SJSA1 (cell line): Measurements from ENCODE around the gene ANKH. TPM values are rescaled to one million over a fixed set of nuclear protein-coding genes. Genes with fewer than 3 reads are reported as not detected.

Experiments used
- DNase-seq, 2 experiments: peaks; one replicate each; pipeline ENCODE4 v3.0.0-alpha.2; 2015 to 2020; ENCODE audit warnings: low spot score in 2 of 2, low read depth in 1 of 2
- H3K27ac ChIP-seq: fragments of 250-450 bp; sonication (Bioruptor Pico); 2 replicates; pipeline ENCODE4 v1.5.1; 2020; ENCODE audit warnings: mild to moderate bottlenecking, moderate library complexity
- H3K27me3 ChIP-seq: fragments of 250-450 bp; sonication (Bioruptor Pico); replicated peaks from 2 replicates; pipeline ENCODE4 v1.5.1; 2020; ENCODE audit warnings: mild to moderate bottlenecking, moderate library complexity
- H3K36me3 ChIP-seq: fragments of 250-450 bp; sonication (Bioruptor Pico); 2 replicates; pipeline ENCODE4 v1.5.1; 2020; ENCODE audit warnings: mild to moderate bottlenecking
- H3K4me1 ChIP-seq: fragments of 250-450 bp; sonication (Bioruptor Pico); replicated peaks from 2 replicates; pipeline ENCODE4 v1.6.1; 2021; ENCODE audit warnings: mild to moderate bottlenecking
- H3K4me3 ChIP-seq: fragments of 250-450 bp; sonication (Bioruptor Pico); 2 replicates; pipeline ENCODE4 v1.5.1; 2020; ENCODE audit warnings: mild to moderate bottlenecking
- H3K9me3 ChIP-seq: fragments of 250-450 bp; sonication (Bioruptor Pico); replicated peaks from 2 replicates; pipeline ENCODE4 v1.5.1; 2020; ENCODE audit warnings: mild to moderate bottlenecking
- total RNA-seq: library from RNA; depleted of rRNA; stranded (reverse); fragments of >200 nt; shearing (Covaris generic); gene quantifications from 2 replicates; pipeline ENCODE4 v1.2.3, GENCODE V29; 2014

Gene ANKH
- total RNA-seq, 1 experiment from 2014 or later = 13.8 TPM

DNA sequence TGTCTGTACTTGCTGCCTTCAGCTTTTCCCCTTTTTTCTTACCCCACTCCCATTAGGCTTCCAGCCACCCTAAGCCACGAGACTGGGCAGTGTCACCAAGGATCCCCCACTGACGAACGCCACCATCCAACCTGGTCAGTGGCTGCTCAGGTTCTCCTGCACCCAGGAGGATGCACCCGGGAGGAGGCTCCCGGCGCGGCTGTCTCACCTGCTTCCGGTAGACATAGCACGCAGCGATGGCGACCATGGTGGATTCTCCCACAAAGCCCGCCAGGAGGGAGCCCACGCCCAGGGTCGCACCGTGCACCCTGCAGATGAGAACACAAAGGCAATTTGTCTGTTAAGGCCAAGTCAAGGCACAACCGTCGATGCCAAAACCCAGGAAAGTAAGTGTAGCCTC lies 158.9 kb downstream of the ANKH start:
- Histone ChIP-seq H3K9me3 (no peaks in the 10 kb centered on the region), H3K36me3 (peaks cover 75% of the 10 kb centered on the region), H3K4me1 (no peaks in the 10 kb centered on the region), H3K4me3 (no peak overlapping the region), H3K27me3 (no peaks in the 10 kb centered on the region), H3K27ac (no peak overlapping the region)
- DNase-seq = no peak

DNA sequence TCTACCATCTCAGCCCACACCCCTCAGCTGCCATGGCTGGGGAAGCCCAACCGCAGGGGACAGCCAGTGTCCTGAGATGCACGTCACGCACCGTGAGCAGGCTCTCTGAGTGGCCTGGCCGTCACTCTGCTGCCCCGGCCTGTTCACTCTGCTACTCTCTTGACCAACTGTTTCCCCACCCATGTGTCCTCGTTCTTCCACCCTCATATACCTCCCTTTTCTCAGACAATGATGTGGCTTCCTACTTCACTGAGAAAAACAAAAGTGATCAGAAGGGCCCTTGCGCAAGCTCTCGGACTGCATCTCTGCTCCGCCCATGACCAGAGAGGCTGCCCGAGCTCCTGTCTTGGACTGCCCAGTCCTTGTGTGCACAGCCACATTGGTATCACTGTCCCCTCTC lies 159.4 kb downstream of the ANKH start:
- no peaks in the 10 kb centered on the region for H3K4me1 ChIP-seq
- no peak overlapping the region for H3K4me3 ChIP-seq
- no peak for DNase-seq
- H3K9me3 ChIP-seq = no peaks in the 10 kb centered on the region
- H3K36me3 ChIP-seq = peaks cover 78% of the 10 kb centered on the region
- no peak overlapping the region for H3K27ac ChIP-seq
- H3K27me3 ChIP-seq = no peaks in the 10 kb centered on the region

DNA sequence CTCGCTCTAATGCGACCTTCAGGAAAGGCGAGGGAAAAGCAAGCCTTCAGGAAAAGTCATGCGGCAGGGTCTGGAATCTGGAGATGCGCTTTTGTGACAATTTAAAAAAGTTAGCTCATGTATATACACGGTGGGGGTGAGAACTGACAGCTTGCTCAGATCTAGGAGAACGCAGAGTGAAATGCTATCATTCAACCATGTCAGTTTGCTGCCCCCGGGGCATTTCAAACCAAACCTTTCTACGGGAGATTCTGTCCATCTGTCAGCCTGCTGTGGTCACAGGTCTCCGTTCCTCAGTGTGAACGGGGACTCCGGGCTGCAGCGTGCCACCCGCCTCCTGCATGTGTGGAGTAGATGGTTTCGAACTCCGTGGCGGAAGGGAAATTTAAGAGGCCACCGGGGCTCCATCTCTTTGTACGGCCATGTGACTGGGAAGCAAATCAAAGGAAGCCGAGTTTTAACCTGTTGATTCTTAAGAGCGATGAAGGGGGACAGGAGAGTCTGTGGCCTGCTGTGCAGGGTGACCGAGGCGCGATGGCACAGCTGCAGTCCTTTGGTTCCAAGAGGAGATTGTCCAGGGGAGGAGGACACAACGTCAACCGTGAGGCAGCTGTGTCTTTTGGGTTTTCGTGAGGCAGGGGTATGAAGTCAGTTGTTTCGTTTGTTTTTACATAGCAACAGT lies 161.1 kb downstream of the ANKH start:
- Histone ChIP-seq H3K4me1 (peaks cover 13% of the 10 kb centered on the region), H3K36me3 (peaks cover 79% of the 10 kb centered on the region), H3K27ac (no peak overlapping the region), H3K9me3 (no peaks in the 10 kb centered on the region), H3K27me3 (no peaks in the 10 kb centered on the region), H3K4me3 (no peak overlapping the region)
- no peak for DNase-seq

DNA sequence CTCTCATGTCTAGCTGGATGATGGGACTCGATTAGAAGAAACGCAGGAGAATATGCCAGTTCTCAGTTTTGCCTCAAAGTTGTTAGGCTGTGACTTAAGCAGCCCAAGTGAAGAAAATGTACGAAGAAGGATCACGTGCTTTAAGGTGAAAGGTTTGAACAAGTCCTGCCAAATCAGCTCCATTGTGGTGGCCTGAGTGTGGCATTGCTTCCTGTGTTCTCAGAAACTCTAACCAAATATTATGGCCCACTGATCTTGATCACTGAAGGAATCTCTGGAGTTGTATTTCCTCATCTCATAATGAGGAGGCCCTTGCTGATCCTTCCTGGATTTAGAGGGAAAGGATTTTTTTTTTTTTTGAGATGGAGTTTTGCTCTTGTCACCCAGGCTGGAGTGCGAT lies 163.0 kb downstream of the ANKH start:
- H3K4me3 ChIP-seq = no peak overlapping the region
- H3K4me1 ChIP-seq = peaks cover 13% of the 10 kb centered on the region
- DNase-seq = no peak
- peaks cover 69% of the 10 kb centered on the region for H3K36me3 ChIP-seq
- H3K9me3 ChIP-seq = no peaks in the 10 kb centered on the region
- no peak overlapping the region for H3K27ac ChIP-seq
- no peaks in the 10 kb centered on the region for H3K27me3 ChIP-seq

DNA sequence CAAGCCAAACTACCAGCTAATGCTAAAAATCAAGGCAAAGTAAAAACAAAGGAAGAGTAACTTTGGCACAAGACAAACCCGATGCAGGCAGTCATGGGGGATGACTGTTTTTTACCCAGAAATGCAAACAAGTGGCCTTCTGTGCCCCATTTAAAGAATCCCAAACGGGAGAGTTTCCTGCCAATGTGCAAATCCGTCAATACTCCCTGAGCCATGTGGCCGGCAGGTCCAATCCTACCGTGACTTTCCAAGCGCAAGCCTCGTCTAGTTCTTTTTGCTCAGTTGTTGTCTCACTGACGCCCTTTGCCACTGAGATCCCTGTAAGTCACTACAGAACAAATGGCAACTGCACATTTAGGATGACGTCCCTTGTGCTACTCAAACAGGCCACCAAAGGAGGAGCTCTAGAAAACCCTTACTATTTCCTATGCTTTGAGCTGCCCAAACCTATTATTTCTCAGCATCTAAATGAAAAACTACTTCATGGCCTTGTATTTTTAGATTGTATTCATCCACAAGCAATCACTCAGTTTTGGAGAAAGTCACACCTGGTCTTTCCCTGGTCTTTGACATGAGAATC lies 163.7 kb downstream of the ANKH start:
- Histone ChIP-seq H3K4me3 (no peak overlapping the region), H3K36me3 (peaks cover 65% of the 10 kb centered on the region), H3K4me1 (peaks cover 13% of the 10 kb centered on the region), H3K27ac (no peak overlapping the region), H3K9me3 (no peaks in the 10 kb centered on the region), H3K27me3 (no peaks in the 10 kb centered on the region)
- DNase-seq = no peak

DNA sequence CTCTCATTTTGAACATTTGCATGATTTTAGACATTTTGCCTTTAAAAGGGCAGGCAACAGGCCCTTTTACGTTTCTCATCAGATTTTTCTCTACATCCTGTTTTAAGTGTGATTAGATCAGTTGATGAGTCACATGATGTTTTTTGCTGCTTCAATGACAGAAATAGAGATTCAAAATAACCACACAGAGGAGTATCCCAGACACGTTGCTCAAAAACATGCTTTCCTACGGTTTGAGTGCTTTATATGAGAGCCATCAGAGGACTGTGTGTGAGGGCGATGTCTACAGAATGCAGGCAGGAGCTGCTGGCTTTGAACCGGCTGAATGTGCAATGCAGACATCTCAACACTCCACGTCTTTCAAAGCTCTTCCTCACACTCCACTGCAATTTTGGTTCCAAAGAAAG lies 165.0 kb downstream of the ANKH start:
- H3K27me3 ChIP-seq = no peaks in the 10 kb centered on the region
- peaks cover 13% of the 10 kb centered on the region for H3K4me1 ChIP-seq
- no peaks in the 10 kb centered on the region for H3K9me3 ChIP-seq
- peak in 1 of 2 experiments; percentile 17 for DNase-seq
- H3K36me3 ChIP-seq = peaks cover 55% of the 10 kb centered on the region
- H3K27ac ChIP-seq = no peak overlapping the region
- no peak overlapping the region for H3K4me3 ChIP-seq

DNA sequence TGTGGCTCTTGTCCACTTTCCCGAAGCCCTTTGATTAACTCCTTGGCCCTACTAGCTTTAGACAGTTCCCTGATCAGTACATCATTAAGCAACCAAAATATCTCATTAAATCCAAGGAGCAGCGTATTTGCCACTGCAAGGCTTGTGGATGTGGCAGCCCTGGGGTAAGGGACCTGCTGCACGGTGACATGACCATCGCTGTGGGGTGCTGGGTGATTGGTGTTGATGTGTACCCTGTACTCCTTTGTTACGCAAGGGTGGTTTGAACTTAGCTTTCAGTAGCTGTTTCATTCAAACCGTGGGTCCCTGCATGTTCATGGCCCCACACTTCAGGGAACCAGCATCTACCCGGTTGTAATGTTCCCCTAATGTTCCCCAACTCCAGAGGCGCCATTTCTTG lies 166.0 kb downstream of the ANKH start:
- H3K36me3 ChIP-seq = peaks cover 45% of the 10 kb centered on the region
- DNase-seq = no peak
- H3K9me3 ChIP-seq = no peaks in the 10 kb centered on the region
- no peak overlapping the region for H3K4me3 ChIP-seq
- H3K27me3 ChIP-seq = no peaks in the 10 kb centered on the region
- H3K4me1 ChIP-seq = peaks cover 13% of the 10 kb centered on the region
- H3K27ac ChIP-seq = no peak overlapping the region

DNA sequence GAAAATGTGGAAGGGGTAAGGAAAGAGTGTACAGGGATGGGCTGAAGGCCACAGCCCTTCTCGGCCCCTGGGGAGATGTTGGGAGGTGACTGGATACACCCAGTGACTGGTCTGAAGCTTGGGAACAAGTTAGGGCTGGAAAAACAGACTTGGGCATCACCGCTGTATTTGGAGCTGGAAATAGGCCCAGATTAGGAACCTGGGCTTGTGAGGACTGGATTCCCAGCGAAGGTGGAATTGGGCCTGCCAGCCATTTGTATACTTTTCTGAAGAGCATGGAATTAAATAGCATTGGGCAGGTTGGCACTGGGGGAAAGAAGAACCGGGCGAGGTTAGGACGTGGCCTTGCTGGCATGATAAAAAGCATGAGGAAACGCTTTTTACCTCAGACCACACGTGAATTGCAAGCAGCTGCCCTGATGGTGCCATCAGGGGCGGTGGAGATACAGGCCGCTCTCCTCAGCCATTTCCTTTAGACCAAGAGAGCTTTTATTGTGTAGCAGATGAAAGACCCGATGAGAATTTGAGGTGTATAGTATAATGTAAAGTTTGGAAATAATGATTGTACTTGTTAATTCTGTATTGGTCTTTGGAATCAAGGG lies 169.2 kb downstream of the ANKH start:
- H3K4me1 ChIP-seq = peaks cover 13% of the 10 kb centered on the region
- DNase-seq = no peak
- no peaks in the 10 kb centered on the region for H3K9me3 ChIP-seq
- H3K27ac ChIP-seq = no peak overlapping the region
- no peak overlapping the region for H3K4me3 ChIP-seq
- H3K27me3 ChIP-seq = no peaks in the 10 kb centered on the region
- peaks cover 44% of the 10 kb centered on the region for H3K36me3 ChIP-seq

DNA sequence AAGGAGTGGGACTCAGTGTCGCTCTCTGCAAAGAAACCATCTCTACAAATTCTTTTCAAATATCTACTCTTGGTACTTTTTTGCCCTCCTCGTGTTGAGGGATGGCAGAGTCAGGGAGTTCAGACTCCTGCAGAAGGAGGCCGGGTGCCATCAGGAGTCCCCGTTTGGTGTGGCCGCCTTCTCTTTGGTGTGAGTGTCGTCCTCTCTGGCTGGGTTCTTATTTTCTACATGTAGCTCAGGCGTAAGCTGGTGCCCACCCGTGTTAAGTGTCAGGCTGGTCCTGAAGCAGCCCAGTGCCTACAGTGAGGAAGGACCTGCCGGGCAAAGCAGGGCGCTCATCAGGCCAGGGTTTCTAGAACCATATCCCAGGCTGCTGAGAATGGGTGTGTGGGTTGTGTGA lies 170.0 kb downstream of the ANKH start:
- Histone ChIP-seq H3K4me1 (peaks cover 9% of the 10 kb centered on the region), H3K27me3 (no peaks in the 10 kb centered on the region), H3K36me3 (peaks cover 44% of the 10 kb centered on the region), H3K27ac (no peak overlapping the region), H3K4me3 (no peak overlapping the region), H3K9me3 (no peaks in the 10 kb centered on the region)
- no peak for DNase-seq

DNA sequence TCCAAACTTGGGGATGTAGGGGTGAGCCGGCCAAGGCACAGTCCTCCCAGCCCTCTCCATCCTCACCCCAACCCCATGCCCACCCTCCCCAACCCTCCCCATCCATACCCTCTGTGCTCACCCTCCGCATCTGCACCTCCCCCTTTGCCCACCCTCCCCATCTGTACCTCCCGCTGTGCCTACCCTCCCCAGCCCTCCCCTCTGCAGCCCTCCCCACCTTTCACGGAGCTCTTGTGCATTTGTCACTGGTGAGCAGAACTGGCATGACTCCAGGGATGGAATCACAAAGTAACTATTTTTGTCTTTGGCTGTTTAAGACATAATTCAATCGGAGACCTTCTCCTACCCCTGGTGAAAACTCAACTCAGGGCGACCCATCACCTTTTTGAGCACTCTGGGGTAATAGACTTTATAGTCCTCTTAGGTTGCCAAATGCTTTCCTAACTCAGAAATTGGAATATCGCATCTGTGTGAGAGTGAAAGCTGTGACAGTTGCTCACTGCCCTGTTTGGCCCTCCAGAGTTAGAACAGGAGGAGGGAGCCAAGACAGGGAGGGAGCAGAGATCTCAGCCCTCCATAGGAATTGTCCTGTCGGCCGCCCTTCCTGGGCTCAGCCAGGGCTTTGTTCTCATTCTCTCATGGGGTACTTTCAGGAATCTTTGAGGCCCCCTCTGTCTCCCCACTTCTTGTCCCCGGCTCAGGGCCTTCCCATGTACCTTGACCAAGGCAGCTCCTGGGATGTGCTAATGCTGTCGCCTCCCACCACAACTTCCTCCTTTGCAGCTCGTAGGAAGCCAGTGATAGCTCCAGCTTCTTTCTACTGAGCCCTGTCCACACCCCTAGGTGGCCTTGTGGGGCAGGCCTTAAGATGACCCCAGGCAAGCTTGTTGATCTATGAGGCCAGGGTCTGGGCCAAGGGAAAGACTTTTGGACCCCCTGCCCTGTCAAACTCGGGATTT lies 170.8 kb downstream of the ANKH start:
- Histone ChIP-seq H3K27ac (no peak overlapping the region), H3K4me3 (no peak overlapping the region), H3K36me3 (peaks cover 52% of the 10 kb centered on the region), H3K4me1 (peaks cover under 1% of the 10 kb centered on the region), H3K27me3 (no peaks in the 10 kb centered on the region), H3K9me3 (no peaks in the 10 kb centered on the region)
- DNase-seq = no peak

DNA sequence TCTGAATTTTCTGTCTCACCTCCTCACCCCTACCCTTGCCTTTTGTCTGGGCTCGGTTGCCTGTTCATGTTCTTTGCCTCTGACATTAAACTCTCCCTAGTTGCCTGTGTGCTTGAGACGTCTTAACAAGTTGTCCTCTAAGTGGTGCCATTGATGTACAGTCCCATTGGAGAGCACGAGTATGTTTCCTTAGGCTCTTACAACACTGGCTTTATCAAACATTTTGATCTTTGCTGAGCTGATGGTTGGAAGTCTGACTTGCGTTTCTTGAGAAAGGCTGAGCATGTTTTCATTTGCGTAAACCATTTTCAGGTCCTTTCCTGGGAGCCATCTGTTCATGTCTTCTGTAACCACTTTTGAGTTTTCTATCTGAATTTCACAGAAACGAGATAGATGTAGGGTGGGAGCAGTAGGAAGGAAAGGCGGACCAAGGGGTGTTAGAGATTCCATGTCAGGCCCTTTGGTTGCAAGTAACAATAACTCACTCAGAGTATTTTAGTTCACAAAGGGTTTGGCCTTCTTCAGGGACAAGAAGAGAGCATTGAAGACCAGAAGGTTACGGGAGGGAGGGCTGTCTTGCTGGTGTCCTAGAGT lies 171.7 kb downstream of the ANKH start:
- Histone ChIP-seq H3K27me3 (no peaks in the 10 kb centered on the region), H3K27ac (no peak overlapping the region), H3K36me3 (peaks cover 52% of the 10 kb centered on the region), H3K9me3 (no peaks in the 10 kb centered on the region), H3K4me1 (no peaks in the 10 kb centered on the region), H3K4me3 (no peak overlapping the region)
- no peak for DNase-seq

DNA sequence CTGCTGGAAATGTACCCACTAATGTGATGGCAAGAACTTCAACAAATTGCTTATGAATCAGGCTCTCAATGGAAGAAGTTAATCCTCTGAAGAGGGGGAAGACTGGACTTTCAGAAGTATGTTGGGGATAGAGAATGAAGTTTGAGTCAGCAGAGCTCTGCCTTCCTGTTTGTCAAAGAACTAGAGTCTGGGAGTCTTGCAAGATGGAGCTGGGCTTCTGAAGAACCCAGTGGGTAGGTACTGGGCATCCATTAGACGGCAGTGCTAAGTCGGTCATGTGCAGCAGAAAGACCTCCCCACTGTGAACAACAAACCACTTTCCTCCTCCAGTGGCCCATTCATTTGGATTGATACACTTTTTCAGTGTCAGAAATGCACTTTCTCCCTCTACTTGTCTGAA lies 172.4 kb downstream of the ANKH start:
- H3K4me3 ChIP-seq = no peak overlapping the region

DNA sequence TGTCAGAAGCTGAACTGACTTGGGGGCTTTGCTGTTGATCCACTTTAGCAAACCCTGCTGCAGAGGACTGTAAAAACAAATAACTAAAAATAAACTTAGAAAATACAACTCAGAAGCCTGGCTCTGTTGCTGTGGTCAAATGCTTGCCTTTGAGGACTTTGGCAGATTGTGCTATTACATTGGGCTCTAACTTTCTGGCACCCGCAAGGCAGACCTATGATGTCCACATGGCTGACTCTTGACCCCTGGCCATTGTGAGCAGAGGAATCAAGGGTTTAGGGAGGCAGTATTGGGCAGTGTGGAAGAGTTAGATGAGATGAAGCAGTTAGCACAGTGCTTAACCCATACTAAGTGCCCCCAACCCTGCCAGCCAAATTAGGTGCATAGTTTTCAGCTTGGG lies 173.1 kb downstream of the ANKH start:
- Histone ChIP-seq H3K4me3 (no peak overlapping the region), H3K27me3 (no peaks in the 10 kb centered on the region), H3K36me3 (peaks cover 63% of the 10 kb centered on the region), H3K9me3 (no peaks in the 10 kb centered on the region), H3K4me1 (no peaks in the 10 kb centered on the region), H3K27ac (no peak overlapping the region)
- no peak for DNase-seq

More for the DNA sequence above, 172.4 kb downstream of the ANKH start:
- Histone ChIP-seq H3K27ac (no peak overlapping the region), H3K9me3 (no peaks in the 10 kb centered on the region), H3K4me1 (no peaks in the 10 kb centered on the region), H3K36me3 (peaks cover 56% of the 10 kb centered on the region), H3K27me3 (no peaks in the 10 kb centered on the region)
- DNase-seq = no peak
